H9 (cell line): ENCODE data around the gene SRP68. TPM values are rescaled to one million over a fixed set of nuclear protein-coding genes. Genes with fewer than 3 reads are reported as not detected.
A peak's percentile ranks its signal among the peaks of the same experiment; 100 is the strongest.

ENCODE experiments used
- DNase-seq: peaks from one replicate; pipeline ENCODE4 v3.0.0-alpha.2; 2017
- H2AFZ ChIP-seq: one replicate; pipeline ENCODE4 v1.6.1; 2013; ENCODE audit warnings: mild to moderate bottlenecking, low read length, control low read depth, moderate library complexity
- H2AK5ac ChIP-seq: 2 replicates; pipeline ENCODE4 v1.6.1; 2013; ENCODE audit warnings: low read length, control low read depth, mixed read lengths; ENCODE audit not compliant: insufficient read length
- H2BK120ac ChIP-seq: one replicate; pipeline ENCODE4 v1.6.1; 2013; ENCODE audit warnings: low read depth, mild to moderate bottlenecking, low read length, control low read depth, inconsistent platforms; ENCODE audit not compliant: poor library complexity, severe bottlenecking
- H2BK12ac ChIP-seq: 2 replicates; pipeline ENCODE4 v1.6.1; 2013; ENCODE audit warnings: low read length, control low read depth, mixed read lengths, low read depth; ENCODE audit not compliant: insufficient read length
- H2BK15ac ChIP-seq: 2 replicates; pipeline ENCODE4 v1.6.1; 2013; ENCODE audit warnings: low read depth, low read length, control low read depth
- H2BK20ac ChIP-seq: one replicate; pipeline ENCODE4 v1.6.1; 2013; ENCODE audit warnings: low read depth, mild to moderate bottlenecking, low read length, control low read depth, inconsistent platforms; ENCODE audit not compliant: poor library complexity, severe bottlenecking
- H2BK5ac ChIP-seq: 2 replicates; pipeline ENCODE4 v1.6.1; 2013; ENCODE audit warnings: low read length, control low read depth, mixed read lengths; ENCODE audit not compliant: insufficient read length
- H3K14ac ChIP-seq: 2 replicates; pipeline ENCODE4 v1.6.1; 2013; ENCODE audit warnings: low read length, control low read depth; ENCODE audit not compliant: insufficient read depth
- H3K18ac ChIP-seq: 2 replicates; pipeline ENCODE4 v1.6.1; 2013; ENCODE audit warnings: low read depth, mild to moderate bottlenecking, mixed read lengths, low read length, control low read depth; ENCODE audit not compliant: insufficient read length
- H3K23ac ChIP-seq: 2 replicates; pipeline ENCODE4 v1.6.1; 2013; ENCODE audit warnings: low read length, control low read depth, mixed read lengths, low read depth; ENCODE audit not compliant: insufficient read length
- H3K23me2 ChIP-seq: 2 replicates; pipeline ENCODE4 v1.6.1; 2013; ENCODE audit warnings: low read depth, mild to moderate bottlenecking, mixed read lengths, low read length, control low read depth; ENCODE audit not compliant: insufficient read length, poor library complexity, severe bottlenecking
- H3K27ac ChIP-seq: 2 replicates; pipeline ENCODE4 v1.5.1; 2013; ENCODE audit warnings: low read length, control low read depth, mixed read lengths, low read depth; ENCODE audit not compliant: insufficient read length
- H3K27me3 ChIP-seq: 2 replicates; pipeline ENCODE4 v1.6.1; 2013; ENCODE audit warnings: low read length, control low read depth, inconsistent platforms; ENCODE audit not compliant: insufficient read depth
- H3K4ac ChIP-seq: 2 replicates; pipeline ENCODE4 v1.6.1; 2013; ENCODE audit warnings: low read depth, mild to moderate bottlenecking, control low read depth, inconsistent platforms, low read length, moderate library complexity
- H3K4me1 ChIP-seq: 2 replicates; pipeline ENCODE4 v1.6.1; 2013; ENCODE audit warnings: low read length, control low read depth, inconsistent platforms; ENCODE audit not compliant: insufficient read depth
- H3K4me2 ChIP-seq: 2 replicates; pipeline ENCODE4 v1.6.1; 2013; ENCODE audit warnings: low read length, control low read depth, mixed read lengths; ENCODE audit not compliant: insufficient read length, insufficient read depth
- H3K56ac ChIP-seq: 2 replicates; pipeline ENCODE4 v1.6.1; 2013; ENCODE audit warnings: low read depth, mild to moderate bottlenecking, mixed read lengths, low read length, control low read depth; ENCODE audit not compliant: insufficient read length
- H3K79me1 ChIP-seq: 2 replicates; pipeline ENCODE4 v1.6.1; 2013; ENCODE audit warnings: low read depth, mild to moderate bottlenecking, moderate library complexity, low read length, control low read depth, inconsistent platforms; ENCODE audit not compliant: insufficient read depth, poor library complexity, severe bottlenecking
- H3K79me2 ChIP-seq: 2 replicates; pipeline ENCODE4 v1.6.1; 2013; ENCODE audit warnings: low read length, control low read depth, inconsistent platforms; ENCODE audit not compliant: insufficient read depth
- H3K9ac ChIP-seq: 2 replicates; pipeline ENCODE4 v1.6.1; 2013; ENCODE audit warnings: low read length, control low read depth, mixed read lengths; ENCODE audit not compliant: insufficient read length; ENCODE audit errors: extremely low read depth
- H3K9me3 ChIP-seq: one replicate; pipeline ENCODE4 v1.6.1; 2013; ENCODE audit warnings: low read depth, low read length, inconsistent platforms; ENCODE audit not compliant: control insufficient read depth
- H3T11ph ChIP-seq: one replicate; pipeline ENCODE4 v1.6.1; 2013; ENCODE audit warnings: mild to moderate bottlenecking, low read length, control low read depth, inconsistent platforms
- H4K20me1 ChIP-seq: one replicate; pipeline ENCODE4 v1.6.1; 2013; ENCODE audit not compliant: control insufficient read depth, insufficient read length, insufficient read depth
- H4K5ac ChIP-seq: 2 replicates; pipeline ENCODE4 v1.6.1; 2013; ENCODE audit warnings: low read depth, mild to moderate bottlenecking, mixed read lengths, low read length, control low read depth; ENCODE audit not compliant: insufficient read length
- H4K8ac ChIP-seq: replicated peaks from 2 replicates; pipeline ENCODE4 v1.6.1; 2013; ENCODE audit warnings: low read length, control low read depth, mixed read lengths, low read depth; ENCODE audit not compliant: insufficient read length
- H4K91ac ChIP-seq: 2 replicates; pipeline ENCODE4 v1.6.1; 2013; ENCODE audit warnings: low read depth, mild to moderate bottlenecking, moderate library complexity, mixed read lengths, low read length, control low read depth; ENCODE audit not compliant: insufficient read length
- H3K27ac Mint-ChIP-seq, 3 experiments: 2 replicates in 2 of 3; 3 replicates in 1 of 3; pipeline ENCODE4 v1.8.0; 2020 to 2021; ENCODE audit warnings: mixed read lengths in 3 of 3, mild to moderate bottlenecking in 1 of 3, moderate library complexity in 1 of 3
- H3K27me3 Mint-ChIP-seq: 2 replicates; pipeline ENCODE4 v1.8.0; 2021; ENCODE audit warnings: low read depth, mild to moderate bottlenecking, moderate library complexity, mixed read lengths
- H3K36me3 Mint-ChIP-seq, 3 experiments: 2 replicates in 2 of 3; 3 replicates in 1 of 3; pipeline ENCODE4 v1.8.0; 2020 to 2021; ENCODE audit warnings: low read depth in 3 of 3, mixed read lengths in 3 of 3; ENCODE audit not compliant: insufficient read depth in 1 of 3
- H3K4me1 Mint-ChIP-seq, 2 experiments: 2 replicates each; pipeline ENCODE4 v1.8.0; 2020; ENCODE audit warnings: mixed read lengths in 2 of 2
- H3K4me3 Mint-ChIP-seq, 2 experiments: 2 replicates in 1 of 2; 3 replicates in 1 of 2; pipeline ENCODE4 v1.8.0; 2020 to 2021; ENCODE audit warnings: mild to moderate bottlenecking in 2 of 2, mixed read lengths in 2 of 2, moderate library complexity in 1 of 2
- H3K9me3 Mint-ChIP-seq, 2 experiments: 2 replicates in 1 of 2; 3 replicates in 1 of 2; pipeline ENCODE4 v1.8.0; 2020; ENCODE audit warnings: mild to moderate bottlenecking in 2 of 2, mixed read lengths in 2 of 2, moderate library complexity in 1 of 2
- CTCF ChIP-seq: fragments of 200-600 bp; sonication (generic); conservative IDR thresholded peaks from 3 replicates; pipeline ENCODE4 v1.8.0; 2021; ENCODE audit warnings: antibody characterized with exemption, mild to moderate bottlenecking
- WGBS: extraction: QIAGEN DNeasy Blood & Tissue Kit; methylation state at CpG from one replicate; pipeline ENCODE4 v1.1.7; 2013; ENCODE audit warnings: missing lambda C conversion rate, low lambda C conversion rate, mixed read lengths; ENCODE audit not compliant: insufficient read length; ENCODE audit errors: extremely low coverage; 5-methylcytosine and 5-hydroxymethylcytosine counted together
- total RNA-seq: library from RNA; stranded (reverse); gene quantifications from 2 replicates; pipeline ENCODE4 v1.2.1, GENCODE V29; 2021

SRP68 gene
- total RNA-seq, 1 experiment from 2014 or later: 86.1 TPM

- Histone ChIP-seq H3K14ac (no peak within 1 kb of the TSS), H3K9me3 (no peaks in the 10 kb centered on the region), H3K56ac (no peak within 1 kb of the TSS), H2BK120ac (no peak within 1 kb of the TSS), H2BK15ac (no peak within 1 kb of the TSS), H2AK5ac (no peak within 1 kb of the TSS), H4K8ac (no peak within 1 kb of the TSS), H3K27me3 (peaks cover 58% of the 10 kb centered on the region), H3K4ac (no peak within 1 kb of the TSS), H3K23ac (no peak within 1 kb of the TSS), H3T11ph (no peak within 1 kb of the TSS), H3K4me1 (peaks cover 5% of the 10 kb centered on the region; the same call in 1 of the 2 replicates), H4K91ac (no peak within 1 kb of the TSS), H4K20me1 (peaks cover 3% of the 10 kb centered on the region), H3K9ac (no peak within 1 kb of the TSS), H2BK20ac (no peak within 1 kb of the TSS), H3K27ac (no peak within 1 kb of the TSS), H4K5ac (no peak within 1 kb of the TSS), H3K4me2 (peak within 1 kb of the TSS; percentile 46), H3K18ac (no peak within 1 kb of the TSS), H3K79me1 (no peaks in the 10 kb centered on the region), H2AFZ (no peak within 1 kb of the TSS), H3K79me2 (peaks cover 3% of the 10 kb centered on the region; the same call in 1 of the 2 replicates), H2BK12ac (no peak within 1 kb of the TSS), H2BK5ac (no peak within 1 kb of the TSS), H3K23me2 (peaks cover 28% of the 10 kb centered on the region)
- peaks cover 68% of the 10 kb centered on the region for H3K27me3 Mint-ChIP-seq
- H3K4me1 Mint-ChIP-seq: peaks cover 47 to 55% of the 10 kb centered on the region in 2 experiments
- peaks cover 0 to 3% of the 10 kb centered on the region in 2 experiments; a peak in 2 of 5 replicates for H3K9me3 Mint-ChIP-seq
- no peak for TF ChIP-seq CTCF
- H3K27ac Mint-ChIP-seq: no peak within 1 kb of the TSS
- peak; percentile 72 for DNase-seq
- no CpG with 5 or more reads among the region's 92 CpGs for WGBS
- H3K36me3 Mint-ChIP-seq: no peaks in the 10 kb centered on the region; a peak in 1 of 7 replicates
- peak within 1 kb of the TSS; percentile 56 to 78 for H3K4me3 Mint-ChIP-seq
Measured at GRCh38 chr17:76074390-76075363, 2.4 kb upstream of the SRP68 start, which contains the start of gene GALR2. Gene GALR2, plus strand, starts transcription at chr17:76074781. Its CDS starts 103 bp downstream, at chr17:76074884.
